Stimulated activated CD8-positive, alpha-beta memory T cell treated with anti-CD3 and anti-CD28 coated beads, Interleukin-2, amount 100 ng/mL, for 48 hours (primary cell): ENCODE measurements around the gene GDPD3.
"Not testable (repeated sequence)": the region's sequence is repeated elsewhere in the genome, so short reads cannot be mapped to it uniquely, and the experiment has no call there.

Experiments used
- DNase-seq, 2 donors: peaks; one replicate each; pipeline ENCODE4 v3.0.0-alpha.2; 2020; ENCODE audit warnings: low read depth in 2 of 2

The GDPD3 gene

GRCh38 chr16:30113031-30113710 lies at the start of gene GDPD3:
Gene GDPD3 (minus strand): TSS chr16:30113537. CDS start chr16:30113478, 59 bp downstream.
- no peak for DNase-seq

GRCh38 chr16:30157214-30157613 lies 43.9 kb upstream of the GDPD3 start:
- DNase-seq = no peak

GRCh38 chr16:30155188-30155587 lies 41.9 kb upstream of the GDPD3 start:
- DNase-seq = no peak

- no peak for DNase-seq
Measured at GRCh38 chr16:30152517-30152916, 39.2 kb upstream of the GDPD3 start.

- no peak for DNase-seq
Measured at GRCh38 chr16:30151091-30151490, 37.8 kb upstream of the GDPD3 start.

GRCh38 chr16:30149250-30149930 lies 36.1 kb upstream of the GDPD3 start:
- no peak for DNase-seq

GRCh38 chr16:30147843-30148510 lies 34.6 kb upstream of the GDPD3 start:
- DNase-seq = no peak

- no peak for DNase-seq
Measured at GRCh38 chr16:30145657-30146056, 32.3 kb upstream of the GDPD3 start.

- no peak for DNase-seq
Measured at GRCh38 chr16:30144917-30145316, 31.6 kb upstream of the GDPD3 start.

- no peak for DNase-seq
Measured at GRCh38 chr16:30144017-30144416, 30.7 kb upstream of the GDPD3 start.

- DNase-seq = no peak
Measured at GRCh38 chr16:30143347-30143702, 30.0 kb upstream of the GDPD3 start.

- DNase-seq = no peak
Measured at GRCh38 chr16:30142672-30143346, 29.5 kb upstream of the GDPD3 start.

GRCh38 chr16:30141750-30142149 lies 28.4 kb upstream of the GDPD3 start:
- no peak for DNase-seq

- no peak for DNase-seq
Measured at GRCh38 chr16:30139583-30140481, 26.5 kb upstream of the GDPD3 start.

- DNase-seq = no peak
Measured at GRCh38 chr16:30137897-30138296, 24.6 kb upstream of the GDPD3 start.

- DNase-seq = no peak
Measured at GRCh38 chr16:30136971-30137605, 23.8 kb upstream of the GDPD3 start.

- no peak for DNase-seq
Measured at GRCh38 chr16:30132591-30132990, 19.3 kb upstream of the GDPD3 start.

- no peak for DNase-seq
Measured at GRCh38 chr16:30131869-30132475, 18.6 kb upstream of the GDPD3 start.

GRCh38 chr16:30127993-30128392 lies 14.7 kb upstream of the GDPD3 start:
- DNase-seq = no peak

GRCh38 chr16:30125690-30126089 lies 12.4 kb upstream of the GDPD3 start:
- DNase-seq = not testable (repeated sequence)

- DNase-seq = no peak
Measured at GRCh38 chr16:30124985-30125379, 11.6 kb upstream of the GDPD3 start.
